H9 (cell line): ENCODE results near the gene OR4D1. TPM values are rescaled to one million over a fixed set of nuclear protein-coding genes. Genes with fewer than 3 reads are reported as not detected.

Experiments used
- DNase-seq: peaks from one replicate; pipeline ENCODE4 v3.0.0-alpha.2; 2017
- H2AFZ ChIP-seq: one replicate; pipeline ENCODE4 v1.6.1; 2013; ENCODE audit warnings: mild to moderate bottlenecking, low read length, control low read depth, moderate library complexity
- H2AK5ac ChIP-seq: 2 replicates; pipeline ENCODE4 v1.6.1; 2013; ENCODE audit warnings: low read length, control low read depth, mixed read lengths; ENCODE audit not compliant: insufficient read length
- H2BK120ac ChIP-seq: one replicate; pipeline ENCODE4 v1.6.1; 2013; ENCODE audit warnings: low read depth, mild to moderate bottlenecking, low read length, control low read depth, inconsistent platforms; ENCODE audit not compliant: poor library complexity, severe bottlenecking
- H2BK12ac ChIP-seq: 2 replicates; pipeline ENCODE4 v1.6.1; 2013; ENCODE audit warnings: low read length, control low read depth, mixed read lengths, low read depth; ENCODE audit not compliant: insufficient read length
- H2BK15ac ChIP-seq: 2 replicates; pipeline ENCODE4 v1.6.1; 2013; ENCODE audit warnings: low read depth, low read length, control low read depth
- H2BK20ac ChIP-seq: one replicate; pipeline ENCODE4 v1.6.1; 2013; ENCODE audit warnings: low read depth, mild to moderate bottlenecking, low read length, control low read depth, inconsistent platforms; ENCODE audit not compliant: poor library complexity, severe bottlenecking
- H2BK5ac ChIP-seq: 2 replicates; pipeline ENCODE4 v1.6.1; 2013; ENCODE audit warnings: low read length, control low read depth, mixed read lengths; ENCODE audit not compliant: insufficient read length
- H3K14ac ChIP-seq: 2 replicates; pipeline ENCODE4 v1.6.1; 2013; ENCODE audit warnings: low read length, control low read depth; ENCODE audit not compliant: insufficient read depth
- H3K18ac ChIP-seq: 2 replicates; pipeline ENCODE4 v1.6.1; 2013; ENCODE audit warnings: low read depth, mild to moderate bottlenecking, mixed read lengths, low read length, control low read depth; ENCODE audit not compliant: insufficient read length
- H3K23ac ChIP-seq: 2 replicates; pipeline ENCODE4 v1.6.1; 2013; ENCODE audit warnings: low read length, control low read depth, mixed read lengths, low read depth; ENCODE audit not compliant: insufficient read length
- H3K23me2 ChIP-seq: 2 replicates; pipeline ENCODE4 v1.6.1; 2013; ENCODE audit warnings: low read depth, mild to moderate bottlenecking, mixed read lengths, low read length, control low read depth; ENCODE audit not compliant: insufficient read length, poor library complexity, severe bottlenecking
- H3K27ac ChIP-seq: 2 replicates; pipeline ENCODE4 v1.5.1; 2013; ENCODE audit warnings: low read length, control low read depth, mixed read lengths, low read depth; ENCODE audit not compliant: insufficient read length
- H3K27me3 ChIP-seq: 2 replicates; pipeline ENCODE4 v1.6.1; 2013; ENCODE audit warnings: low read length, control low read depth, inconsistent platforms; ENCODE audit not compliant: insufficient read depth
- H3K4ac ChIP-seq: 2 replicates; pipeline ENCODE4 v1.6.1; 2013; ENCODE audit warnings: low read depth, mild to moderate bottlenecking, control low read depth, inconsistent platforms, low read length, moderate library complexity
- H3K4me1 ChIP-seq: 2 replicates; pipeline ENCODE4 v1.6.1; 2013; ENCODE audit warnings: low read length, control low read depth, inconsistent platforms; ENCODE audit not compliant: insufficient read depth
- H3K4me2 ChIP-seq: 2 replicates; pipeline ENCODE4 v1.6.1; 2013; ENCODE audit warnings: low read length, control low read depth, mixed read lengths; ENCODE audit not compliant: insufficient read length, insufficient read depth
- H3K56ac ChIP-seq: 2 replicates; pipeline ENCODE4 v1.6.1; 2013; ENCODE audit warnings: low read depth, mild to moderate bottlenecking, mixed read lengths, low read length, control low read depth; ENCODE audit not compliant: insufficient read length
- H3K79me1 ChIP-seq: 2 replicates; pipeline ENCODE4 v1.6.1; 2013; ENCODE audit warnings: low read depth, mild to moderate bottlenecking, moderate library complexity, low read length, control low read depth, inconsistent platforms; ENCODE audit not compliant: insufficient read depth, poor library complexity, severe bottlenecking
- H3K79me2 ChIP-seq: 2 replicates; pipeline ENCODE4 v1.6.1; 2013; ENCODE audit warnings: low read length, control low read depth, inconsistent platforms; ENCODE audit not compliant: insufficient read depth
- H3K9ac ChIP-seq: 2 replicates; pipeline ENCODE4 v1.6.1; 2013; ENCODE audit warnings: low read length, control low read depth, mixed read lengths; ENCODE audit not compliant: insufficient read length; ENCODE audit errors: extremely low read depth
- H3K9me3 ChIP-seq: one replicate; pipeline ENCODE4 v1.6.1; 2013; ENCODE audit warnings: low read depth, low read length, inconsistent platforms; ENCODE audit not compliant: control insufficient read depth
- H3T11ph ChIP-seq: one replicate; pipeline ENCODE4 v1.6.1; 2013; ENCODE audit warnings: mild to moderate bottlenecking, low read length, control low read depth, inconsistent platforms
- H4K20me1 ChIP-seq: one replicate; pipeline ENCODE4 v1.6.1; 2013; ENCODE audit not compliant: control insufficient read depth, insufficient read length, insufficient read depth
- H4K5ac ChIP-seq: 2 replicates; pipeline ENCODE4 v1.6.1; 2013; ENCODE audit warnings: low read depth, mild to moderate bottlenecking, mixed read lengths, low read length, control low read depth; ENCODE audit not compliant: insufficient read length
- H4K8ac ChIP-seq: replicated peaks from 2 replicates; pipeline ENCODE4 v1.6.1; 2013; ENCODE audit warnings: low read length, control low read depth, mixed read lengths, low read depth; ENCODE audit not compliant: insufficient read length
- H4K91ac ChIP-seq: 2 replicates; pipeline ENCODE4 v1.6.1; 2013; ENCODE audit warnings: low read depth, mild to moderate bottlenecking, moderate library complexity, mixed read lengths, low read length, control low read depth; ENCODE audit not compliant: insufficient read length
- H3K27ac Mint-ChIP-seq, 3 experiments: 2 replicates in 2 of 3; 3 replicates in 1 of 3; pipeline ENCODE4 v1.8.0; 2020 to 2021; ENCODE audit warnings: mixed read lengths in 3 of 3, mild to moderate bottlenecking in 1 of 3, moderate library complexity in 1 of 3
- H3K27me3 Mint-ChIP-seq: 2 replicates; pipeline ENCODE4 v1.8.0; 2021; ENCODE audit warnings: low read depth, mild to moderate bottlenecking, moderate library complexity, mixed read lengths
- H3K36me3 Mint-ChIP-seq, 3 experiments: 2 replicates in 2 of 3; 3 replicates in 1 of 3; pipeline ENCODE4 v1.8.0; 2020 to 2021; ENCODE audit warnings: low read depth in 3 of 3, mixed read lengths in 3 of 3; ENCODE audit not compliant: insufficient read depth in 1 of 3
- H3K4me1 Mint-ChIP-seq, 2 experiments: 2 replicates each; pipeline ENCODE4 v1.8.0; 2020; ENCODE audit warnings: mixed read lengths in 2 of 2
- H3K4me3 Mint-ChIP-seq, 2 experiments: 2 replicates in 1 of 2; 3 replicates in 1 of 2; pipeline ENCODE4 v1.8.0; 2020 to 2021; ENCODE audit warnings: mild to moderate bottlenecking in 2 of 2, mixed read lengths in 2 of 2, moderate library complexity in 1 of 2
- H3K9me3 Mint-ChIP-seq, 2 experiments: 2 replicates in 1 of 2; 3 replicates in 1 of 2; pipeline ENCODE4 v1.8.0; 2020; ENCODE audit warnings: mild to moderate bottlenecking in 2 of 2, mixed read lengths in 2 of 2, moderate library complexity in 1 of 2
- CTCF ChIP-seq: fragments of 200-600 bp; sonication (generic); conservative IDR thresholded peaks from 3 replicates; pipeline ENCODE4 v1.8.0; 2021; ENCODE audit warnings: antibody characterized with exemption, mild to moderate bottlenecking
- WGBS: extraction: QIAGEN DNeasy Blood & Tissue Kit; methylation state at CpG from one replicate; pipeline ENCODE4 v1.1.7; 2013; ENCODE audit warnings: missing lambda C conversion rate, low lambda C conversion rate, mixed read lengths; ENCODE audit not compliant: insufficient read length; ENCODE audit errors: extremely low coverage; 5-methylcytosine and 5-hydroxymethylcytosine counted together
- total RNA-seq: library from RNA; stranded (reverse); gene quantifications from 2 replicates; pipeline ENCODE4 v1.2.1, GENCODE V29; 2021

The OR4D1 gene
- total RNA-seq, 1 experiment from 2014 or later, result 0.11 TPM

- Histone ChIP-seq H3K79me2 (no peaks in the 10 kb centered on the region), H3K4ac (no peak overlapping the region), H4K8ac (no peak overlapping the region), H3K9ac (no peak overlapping the region), H3T11ph (no peak overlapping the region), H3K18ac (no peak overlapping the region), H3K4me1 (no peaks in the 10 kb centered on the region), H3K56ac (no peak overlapping the region), H2AFZ (no peak overlapping the region), H4K91ac (no peak overlapping the region), H3K27me3 (no peaks in the 10 kb centered on the region; the same call in 1 of the 2 replicates), H3K79me1 (no peaks in the 10 kb centered on the region), H2BK15ac (no peak overlapping the region), H2BK5ac (no peak overlapping the region), H2BK120ac (no peak overlapping the region), H3K4me2 (no peak overlapping the region), H4K20me1 (no peaks in the 10 kb centered on the region), H3K9me3 (no peaks in the 10 kb centered on the region), H3K23ac (no peak overlapping the region), H3K27ac (no peak overlapping the region), H2BK20ac (no peak overlapping the region), H2BK12ac (no peak overlapping the region), H4K5ac (no peak overlapping the region), H3K23me2 (no peaks in the 10 kb centered on the region), H2AK5ac (no peak overlapping the region), H3K14ac (no peak overlapping the region)
- Mint-ChIP-seq H3K27ac (peak overlapping the region in 2 of 3 experiments; percentile 21 to 30; a peak in 1 of 7 replicates), H3K9me3 (no peaks in the 10 kb centered on the region; a peak in 1 of 5 replicates), H3K36me3 (no peaks in the 10 kb centered on the region), H3K27me3 (peaks cover 14% of the 10 kb centered on the region), H3K4me3 (no peak overlapping the region), H3K4me1 (peaks cover 7 to 8% of the 10 kb centered on the region in 2 experiments; a peak in 3 of 4 replicates)
- DNase-seq, result peak; percentile 88
- no peak for TF ChIP-seq CTCF
- no CpG with 5 or more reads among the region's 10 CpGs for WGBS
These were observed 36.3 kb downstream of the OR4D1 start for GRCh38 chr17:58184308-58184985.
